Nephron (organoid): ENCODE data around the gene GALNT14.

Source experiments
- H3K27ac Mint-ChIP-seq, 3 experiments: 2 replicates each; pipeline ENCODE4 v1.8.0; 2020; ENCODE audit warnings: mixed read lengths in 3 of 3, mild to moderate bottlenecking in 2 of 3, moderate library complexity in 1 of 3
- H3K27me3 Mint-ChIP-seq: 2 replicates; pipeline ENCODE4 v1.8.0; 2021; ENCODE audit warnings: low read depth, mild to moderate bottlenecking, moderate library complexity, mixed read lengths
- H3K36me3 Mint-ChIP-seq: 2 replicates; pipeline ENCODE4 v1.8.0; 2020; ENCODE audit warnings: low read depth, mixed read lengths
- H3K4me1 Mint-ChIP-seq: 2 replicates; pipeline ENCODE4 v1.8.0; 2020; ENCODE audit warnings: mixed read lengths
- H3K4me3 Mint-ChIP-seq, 3 experiments: 2 replicates each; pipeline ENCODE4 v1.8.0; 2020; ENCODE audit warnings: mild to moderate bottlenecking in 3 of 3, mixed read lengths in 3 of 3, moderate library complexity in 2 of 3
- H3K9me3 Mint-ChIP-seq: 2 replicates; pipeline ENCODE4 v1.8.0; 2020; ENCODE audit warnings: mixed read lengths
- TF ChIP-seq, protein P1 (sequence below), 3 experiments: fragments of 200-600 bp; sonication (generic); IDR thresholded peaks; one replicate each; pipeline ENCODE4 v1.5.0; 2021; ENCODE audit warnings: antibody characterized with exemption in 3 of 3; ENCODE audit not compliant: unreplicated experiment in 3 of 3

The GALNT14 gene

GRCh38 chr2:30897539-30897938 is 240.7 kb downstream of the GALNT14 start:
- Mint-ChIP-seq H3K36me3 (no peaks in the 10 kb centered on the region), H3K4me1 (no peaks in the 10 kb centered on the region), H3K4me3 (no peak overlapping the region), H3K27ac (no peak overlapping the region), H3K9me3 (no peaks in the 10 kb centered on the region), H3K27me3 (peaks cover 9% of the 10 kb centered on the region)
- TF ChIP-seq, protein P1, sequence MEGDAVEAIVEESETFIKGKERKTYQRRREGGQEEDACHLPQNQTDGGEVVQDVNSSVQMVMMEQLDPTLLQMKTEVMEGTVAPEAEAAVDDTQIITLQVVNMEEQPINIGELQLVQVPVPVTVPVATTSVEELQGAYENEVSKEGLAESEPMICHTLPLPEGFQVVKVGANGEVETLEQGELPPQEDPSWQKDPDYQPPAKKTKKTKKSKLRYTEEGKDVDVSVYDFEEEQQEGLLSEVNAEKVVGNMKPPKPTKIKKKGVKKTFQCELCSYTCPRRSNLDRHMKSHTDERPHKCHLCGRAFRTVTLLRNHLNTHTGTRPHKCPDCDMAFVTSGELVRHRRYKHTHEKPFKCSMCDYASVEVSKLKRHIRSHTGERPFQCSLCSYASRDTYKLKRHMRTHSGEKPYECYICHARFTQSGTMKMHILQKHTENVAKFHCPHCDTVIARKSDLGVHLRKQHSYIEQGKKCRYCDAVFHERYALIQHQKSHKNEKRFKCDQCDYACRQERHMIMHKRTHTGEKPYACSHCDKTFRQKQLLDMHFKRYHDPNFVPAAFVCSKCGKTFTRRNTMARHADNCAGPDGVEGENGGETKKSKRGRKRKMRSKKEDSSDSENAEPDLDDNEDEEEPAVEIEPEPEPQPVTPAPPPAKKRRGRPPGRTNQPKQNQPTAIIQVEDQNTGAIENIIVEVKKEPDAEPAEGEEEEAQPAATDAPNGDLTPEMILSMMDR (IDR thresholded peaks at IDR 0.05; ENCODE audit: unreplicated experiment in 3 of 3): no peak

DNA sequence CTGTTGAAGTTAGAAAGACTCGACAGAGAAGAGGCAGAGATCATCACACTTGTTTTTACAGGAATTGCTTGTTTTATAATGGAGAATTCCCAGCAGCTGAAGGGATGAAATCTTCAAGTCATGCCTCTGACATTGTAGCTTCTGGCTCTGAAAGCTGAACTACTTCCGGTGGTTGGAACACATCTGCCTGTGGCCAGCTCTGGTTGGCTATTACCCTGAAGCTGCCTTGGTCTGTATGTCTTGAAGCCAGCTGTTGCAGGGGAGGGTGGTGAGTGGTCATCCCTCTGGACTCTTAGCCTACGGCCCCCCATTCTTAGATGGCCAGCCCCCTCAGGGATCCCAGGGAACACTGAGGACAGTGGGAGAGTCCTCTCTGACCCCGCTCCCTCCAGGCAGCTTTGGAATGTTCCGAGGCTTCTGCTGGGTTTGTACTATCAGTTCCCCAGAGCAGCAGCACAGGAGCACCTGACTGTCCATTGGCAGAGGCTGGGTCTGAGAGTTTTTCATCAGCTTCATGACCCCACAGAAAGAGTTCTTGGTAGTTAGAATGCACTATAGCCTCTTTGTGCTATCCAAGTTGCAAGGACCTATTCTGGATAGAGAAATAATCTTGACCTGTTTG is 243.6 kb downstream of the GALNT14 start:
- Mint-ChIP-seq H3K4me3 (no peak overlapping the region), H3K27me3 (peaks cover 16% of the 10 kb centered on the region), H3K36me3 (no peaks in the 10 kb centered on the region), H3K27ac (no peak overlapping the region), H3K4me1 (no peaks in the 10 kb centered on the region), H3K9me3 (peaks cover 4% of the 10 kb centered on the region)
- TF ChIP-seq, protein P1 (IDR thresholded peaks at IDR 0.05; ENCODE audit: unreplicated experiment in 3 of 3): no peak

DNA sequence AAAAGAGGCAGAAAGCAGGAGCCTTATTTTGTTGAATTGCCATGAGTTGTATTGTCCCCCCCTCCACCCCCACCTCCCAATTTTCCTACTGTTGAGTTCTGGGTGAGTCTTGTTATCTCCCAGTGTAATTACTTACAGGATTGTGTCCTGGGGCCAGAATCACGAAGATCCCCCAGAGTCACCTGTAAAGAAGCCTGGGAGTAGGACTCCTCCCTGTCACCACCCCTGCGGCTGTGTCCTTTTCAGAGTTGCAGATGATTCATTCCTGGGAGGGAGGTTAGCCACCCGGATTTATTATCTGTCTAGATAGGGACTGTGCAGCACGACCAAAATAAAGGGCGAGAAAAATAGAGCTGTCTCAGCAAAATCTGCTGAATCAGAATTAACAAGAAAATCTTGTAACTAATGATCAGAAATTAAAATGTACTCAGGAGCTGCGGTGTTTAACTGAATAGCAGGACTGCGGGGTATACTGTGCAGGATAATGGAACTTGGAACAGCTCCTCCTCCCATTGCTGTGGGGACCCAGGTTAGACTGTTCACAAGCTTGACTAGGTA is 249.3 kb downstream of the GALNT14 start:
- Mint-ChIP-seq H3K4me1 (no peaks in the 10 kb centered on the region), H3K9me3 (peaks cover 4% of the 10 kb centered on the region), H3K4me3 (no peak overlapping the region), H3K27ac (no peak overlapping the region), H3K27me3 (peaks cover 28% of the 10 kb centered on the region), H3K36me3 (no peaks in the 10 kb centered on the region)
- TF ChIP-seq, protein P1 (IDR thresholded peaks at IDR 0.05; ENCODE audit: unreplicated experiment in 3 of 3): no peak

DNA sequence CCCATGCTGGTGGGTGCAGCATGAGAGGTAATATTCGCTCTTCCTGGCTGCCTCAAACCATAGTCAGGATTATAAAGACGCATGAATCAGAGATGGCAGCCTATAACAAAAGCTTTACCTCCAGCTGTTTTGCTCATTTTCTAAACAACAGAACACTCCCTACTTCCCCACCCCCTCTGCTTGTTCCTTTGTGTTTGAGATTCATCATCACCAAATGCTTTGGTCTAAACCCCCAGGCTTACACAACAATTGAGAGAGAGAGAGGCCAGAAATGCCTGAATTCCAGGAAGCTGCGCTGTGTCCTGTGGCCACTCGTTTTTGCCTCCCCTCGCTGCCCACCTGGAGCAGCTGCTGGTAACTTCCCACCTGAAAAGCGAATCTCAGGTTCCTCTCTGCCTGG is 252.2 kb downstream of the GALNT14 start:
- H3K9me3 Mint-ChIP-seq: no peaks in the 10 kb centered on the region
- H3K36me3 Mint-ChIP-seq: no peaks in the 10 kb centered on the region
- TF ChIP-seq, protein P1 (IDR thresholded peaks at IDR 0.05; ENCODE audit: unreplicated experiment in 3 of 3): no peak
- H3K27me3 Mint-ChIP-seq: peaks cover 28% of the 10 kb centered on the region
- no peak overlapping the region for H3K27ac Mint-ChIP-seq
- no peaks in the 10 kb centered on the region for H3K4me1 Mint-ChIP-seq
- no peak overlapping the region for H3K4me3 Mint-ChIP-seq

DNA sequence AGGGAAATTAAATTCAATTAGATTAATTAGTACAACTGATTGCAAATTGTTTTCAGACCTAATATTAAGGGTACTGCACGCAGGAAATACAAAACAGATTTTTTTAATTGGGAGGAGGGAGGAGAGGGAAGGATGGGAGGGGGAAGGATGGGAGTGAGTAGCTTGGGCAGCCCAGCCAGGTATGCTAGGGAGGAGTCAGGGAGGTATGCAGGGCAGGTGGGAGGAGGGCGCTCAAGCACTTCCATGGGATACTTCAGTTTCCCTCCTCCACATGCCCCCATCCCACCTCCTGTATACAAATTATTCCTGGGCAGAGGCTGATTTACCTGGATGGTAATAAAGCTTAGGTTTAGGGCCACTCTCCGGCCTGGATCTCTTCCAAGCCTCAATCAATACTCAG is 254.4 kb downstream of the GALNT14 start:
- H3K4me1 Mint-ChIP-seq: no peaks in the 10 kb centered on the region
- H3K9me3 Mint-ChIP-seq: peaks cover 2% of the 10 kb centered on the region
- no peak overlapping the region for H3K4me3 Mint-ChIP-seq
- no peak overlapping the region for H3K27ac Mint-ChIP-seq
- peaks cover 24% of the 10 kb centered on the region for H3K27me3 Mint-ChIP-seq
- TF ChIP-seq, protein P1 (IDR thresholded peaks at IDR 0.05; ENCODE audit: unreplicated experiment in 3 of 3): no peak
- no peaks in the 10 kb centered on the region for H3K36me3 Mint-ChIP-seq

DNA sequence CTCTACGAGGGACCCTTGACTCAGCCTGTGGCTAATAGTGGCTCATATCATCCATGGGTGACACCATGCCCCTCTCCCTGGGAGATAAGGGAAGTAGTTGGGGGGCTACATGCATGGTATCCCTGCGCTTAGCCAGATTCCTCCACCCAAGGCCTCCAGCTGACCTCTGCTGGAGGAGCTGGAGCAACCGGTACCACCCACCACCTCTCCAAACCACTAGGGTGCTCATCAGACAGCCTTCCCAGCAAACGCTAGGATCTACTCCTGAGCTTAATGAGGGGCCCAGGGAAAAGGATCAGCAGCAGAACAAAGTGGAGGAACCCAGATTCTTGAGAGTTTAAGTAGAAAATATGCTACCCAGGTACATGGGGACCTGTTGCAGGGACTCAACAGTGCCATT is 255.1 kb downstream of the GALNT14 start:
- Mint-ChIP-seq H3K4me1 (no peaks in the 10 kb centered on the region), H3K27me3 (peaks cover 21% of the 10 kb centered on the region), H3K36me3 (no peaks in the 10 kb centered on the region), H3K27ac (no peak overlapping the region), H3K9me3 (peaks cover 3% of the 10 kb centered on the region), H3K4me3 (no peak overlapping the region)
- TF ChIP-seq, protein P1 (IDR thresholded peaks at IDR 0.05; ENCODE audit: unreplicated experiment in 3 of 3): no peak
